T-cell (primary cell): Measurements from ENCODE around the gene GPX6. TPM values are rescaled to one million over a fixed set of nuclear protein-coding genes. Genes with fewer than 3 reads are reported as not detected.

Experiments
- ATAC-seq, 4 experiments: fragments of 200-7000 bp in 3 of 4; fragments of 150-1000 bp in 1 of 4; cut with Tn5 transposase; replicated peaks in 1 of 4; 1 replicate in 3 of 4; 2 replicates in 1 of 4; pipeline ENCODE4 v1.10.0; 2021; ENCODE audit warnings: moderate library complexity in 3 of 4, mild to moderate bottlenecking in 2 of 4, moderate number of reproducible peaks in 1 of 4
- CTCF ChIA-PET, 2 donors: fragments of 300-600 bp; sonication (Branson Sonifier 250); formaldehyde crosslinking; loops; one replicate each; lab custom pipeline; 2022; ENCODE audit warnings: antibody characterized with exemption in 2 of 2; lab: Charles Lee
- POLR2A ChIA-PET, 2 donors: fragments of 300-600 bp; sonication (Branson Sonifier 250); formaldehyde crosslinking; loops; one replicate each; lab custom pipeline; 2022; ENCODE audit warnings: antibody characterized with exemption in 2 of 2; lab: Charles Lee
- DNase-seq, 35 experiments: peaks; one replicate each; pipeline versions ENCODE4 v3.0.0 to v3.0.0-alpha.2; 2013 to 2023
- H3K27ac ChIP-seq: one replicate; pipeline ENCODE4 v1.5.1; 2013; ENCODE audit warnings: low read length
- H3K27me3 ChIP-seq, 2 experiments: replicated peaks in 1 of 2; 1 replicate in 1 of 2; 2 replicates in 1 of 2; pipeline versions ENCODE4 v1.6.1 to v1.7.0; 2013; ENCODE audit warnings: low read length in 1 of 2, mixed read lengths in 1 of 2; ENCODE audit not compliant: control insufficient read depth in 2 of 2, insufficient read depth in 2 of 2; ENCODE audit errors: extremely low read depth in 1 of 2
- H3K36me3 ChIP-seq, 2 donors: 1 replicate in 1 of 2; 2 replicates in 1 of 2; pipeline versions ENCODE4 v1.6.1 to v1.7.0; 2013; ENCODE audit warnings: low read length in 1 of 2; ENCODE audit not compliant: control insufficient read depth in 2 of 2, insufficient read depth in 1 of 2; ENCODE audit errors: extremely low read depth in 1 of 2
- H3K4me1 ChIP-seq, 2 experiments: 1 replicate in 1 of 2; 2 replicates in 1 of 2; pipeline versions ENCODE4 v1.6.1 to v1.7.0; 2013; ENCODE audit warnings: low read length in 2 of 2, mixed read lengths in 1 of 2; ENCODE audit not compliant: insufficient read depth in 2 of 2, control insufficient read depth in 1 of 2; ENCODE audit errors: extremely low read depth in 1 of 2
- H3K4me3 ChIP-seq, 2 donors: 1 replicate in 1 of 2; 2 replicates in 1 of 2; pipeline versions ENCODE4 v1.5.1 to v1.7.0; 2013; ENCODE audit warnings: mild to moderate bottlenecking in 2 of 2, low read length in 1 of 2, moderate library complexity in 1 of 2; ENCODE audit not compliant: control insufficient read depth in 1 of 2; ENCODE audit errors: extremely low read depth in 1 of 2
- H3K9me3 ChIP-seq: 2 replicates; pipeline ENCODE4 v1.7.0; 2013
- H3K27ac Mint-ChIP-seq, 2 donors: one replicate each; pipeline ENCODE4 v1.8.0; 2020 to 2021; ENCODE audit warnings: mild to moderate bottlenecking in 2 of 2, mixed read lengths in 2 of 2
- H3K27me3 Mint-ChIP-seq, 2 donors: one replicate each; pipeline ENCODE4 v1.8.0; 2021 to 2022; ENCODE audit warnings: mixed read lengths in 2 of 2
- H3K36me3 Mint-ChIP-seq: one replicate; pipeline ENCODE4 v1.8.0; 2021; ENCODE audit warnings: mixed read lengths
- H3K4me1 Mint-ChIP-seq, 3 donors: one replicate each; pipeline ENCODE4 v1.8.0; 2020 to 2022; ENCODE audit warnings: mixed read lengths in 3 of 3, mild to moderate bottlenecking in 1 of 3
- H3K4me3 Mint-ChIP-seq, 3 donors: one replicate each; pipeline ENCODE4 v1.8.0; 2020 to 2022; ENCODE audit warnings: mild to moderate bottlenecking in 3 of 3, mixed read lengths in 3 of 3, moderate library complexity in 3 of 3
- H3K9me3 Mint-ChIP-seq, 3 donors: one replicate each; pipeline ENCODE4 v1.8.0; 2020 to 2022; ENCODE audit warnings: mixed read lengths in 3 of 3
- WGBS: methylation state at CpG from one replicate; pipeline ENCODE4 v1.1.5; 2013; ENCODE audit warnings: missing lambda C conversion rate; ENCODE audit not compliant: insufficient coverage; 5-methylcytosine and 5-hydroxymethylcytosine counted together
- total RNA-seq, 35 experiments: library from RNA in 6 of 35; stranded (reverse) in 6 of 35; fragments of 120-200 nt in 1 of 35; gene quantifications; one replicate each; pipeline versions ENCODE4 v1.2.1 to v1.2.4 and lab custom pipeline; 2013 to 2026

The GPX6 gene
- total RNA-seq, 5 donors from 2014 or later (not counting 1 experiment from before 2014, with no cell fraction given) = not detected

DNA sequence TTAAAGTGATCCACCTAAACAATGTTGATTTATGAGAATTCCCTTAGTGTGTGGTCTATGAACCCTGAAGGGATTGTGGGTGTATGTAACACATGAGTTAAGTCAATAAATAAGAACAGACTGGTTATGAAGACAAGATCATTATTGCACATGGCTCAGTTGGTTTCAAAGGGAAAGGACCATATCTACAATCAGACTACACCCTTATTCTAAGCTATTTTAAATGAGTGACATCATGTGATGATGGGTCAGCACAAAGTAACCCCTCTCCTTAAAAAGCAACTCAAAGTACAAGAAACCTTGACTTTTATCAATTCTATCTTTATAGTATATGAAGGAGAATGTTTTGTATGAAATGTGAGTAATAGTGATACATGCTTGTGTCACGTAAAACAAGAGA, 57.0 kb downstream of the GPX6 start:
- DNase-seq = no peak
- H3K27me3 Mint-ChIP-seq = peaks cover 53 to 55% of the 10 kb centered on the region in 2 donors
- H3K36me3 Mint-ChIP-seq = no peaks in the 10 kb centered on the region
- Histone ChIP-seq H3K9me3 (no peaks in the 10 kb centered on the region), H3K27me3 (peaks cover 2 to 6% of the 10 kb centered on the region in 2 experiments), H3K27ac (no peak overlapping the region), H3K4me1 (no peaks in the 10 kb centered on the region), H3K36me3 (no peaks in the 10 kb centered on the region), H3K4me3 (no peak overlapping the region)
- ATAC-seq = no peak
- H3K9me3 Mint-ChIP-seq = no peaks in the 10 kb centered on the region
- ChIA-PET CTCF (no interaction called here), POLR2A (no interaction called here)
- WGBS = no CpG with 5 or more reads among the region's 1 CpG
- no peak overlapping the region for H3K27ac Mint-ChIP-seq
- H3K4me3 Mint-ChIP-seq = no peak overlapping the region
- H3K4me1 Mint-ChIP-seq = peaks cover 0 to 6% (median 5%) of the 10 kb centered on the region in 3 donors

Other genes starting within 250 kb of the GPX6 start
- 10 to 100 TPM in 4 of 5 donors, 1 to 10 TPM in 1; 9.0 to 20.4 (median 19.2) TPM for gene ZSCAN26, start 248.7 kb downstream of the GPX6 start, total RNA-seq
- 1 to 10 TPM; 1.1 to 2.0 (median 1.2) TPM for gene PGBD1, start 234.2 kb downstream of the GPX6 start, total RNA-seq
- 1 to 10 TPM in 3 of 5 donors, under 1 TPM in 2; 0.79 to 1.5 (median 1.1) TPM for gene ZSCAN31, start 179.6 kb downstream of the GPX6 start, total RNA-seq
- 10 to 100 TPM in 3 of 5 donors, 1 to 10 TPM in 2; 4.0 to 11.9 (median 10.5) TPM for gene ZKSCAN3, start 165.8 kb downstream of the GPX6 start, total RNA-seq
- 1 to 10 TPM; 3.8 to 8.2 (median 6.8) TPM for gene ZSCAN12, start 116.0 kb downstream of the GPX6 start, total RNA-seq
- 1 to 10 TPM; 1.3 to 3.5 (median 1.7) TPM for gene ZSCAN23, start 72.3 kb downstream of the GPX6 start, total RNA-seq
- not detected for gene GPX5, start 10.1 kb upstream of the GPX6 start, total RNA-seq